NB4 (cell line): ENCODE results near the gene TRPM5.

ENCODE experiments used
- POLR2A ChIP-seq: IDR thresholded peaks from 2 replicates; pipeline ENCODE4 v1.6.1; 2011; ENCODE audit warnings: mild to moderate bottlenecking; ENCODE audit not compliant: insufficient read length; ENCODE audit errors: extremely low read depth
- TF ChIP-seq, protein P1 (sequence below): IDR thresholded peaks from one replicate; pipeline ENCODE4 v1.5.1; 2012; ENCODE audit warnings: low read depth, low read length
- TF ChIP-seq, protein P2 (sequence below): IDR thresholded peaks from 2 replicates; pipeline ENCODE4 v1.6.1; 2011; ENCODE audit warnings: low read depth, low read length

DNA sequence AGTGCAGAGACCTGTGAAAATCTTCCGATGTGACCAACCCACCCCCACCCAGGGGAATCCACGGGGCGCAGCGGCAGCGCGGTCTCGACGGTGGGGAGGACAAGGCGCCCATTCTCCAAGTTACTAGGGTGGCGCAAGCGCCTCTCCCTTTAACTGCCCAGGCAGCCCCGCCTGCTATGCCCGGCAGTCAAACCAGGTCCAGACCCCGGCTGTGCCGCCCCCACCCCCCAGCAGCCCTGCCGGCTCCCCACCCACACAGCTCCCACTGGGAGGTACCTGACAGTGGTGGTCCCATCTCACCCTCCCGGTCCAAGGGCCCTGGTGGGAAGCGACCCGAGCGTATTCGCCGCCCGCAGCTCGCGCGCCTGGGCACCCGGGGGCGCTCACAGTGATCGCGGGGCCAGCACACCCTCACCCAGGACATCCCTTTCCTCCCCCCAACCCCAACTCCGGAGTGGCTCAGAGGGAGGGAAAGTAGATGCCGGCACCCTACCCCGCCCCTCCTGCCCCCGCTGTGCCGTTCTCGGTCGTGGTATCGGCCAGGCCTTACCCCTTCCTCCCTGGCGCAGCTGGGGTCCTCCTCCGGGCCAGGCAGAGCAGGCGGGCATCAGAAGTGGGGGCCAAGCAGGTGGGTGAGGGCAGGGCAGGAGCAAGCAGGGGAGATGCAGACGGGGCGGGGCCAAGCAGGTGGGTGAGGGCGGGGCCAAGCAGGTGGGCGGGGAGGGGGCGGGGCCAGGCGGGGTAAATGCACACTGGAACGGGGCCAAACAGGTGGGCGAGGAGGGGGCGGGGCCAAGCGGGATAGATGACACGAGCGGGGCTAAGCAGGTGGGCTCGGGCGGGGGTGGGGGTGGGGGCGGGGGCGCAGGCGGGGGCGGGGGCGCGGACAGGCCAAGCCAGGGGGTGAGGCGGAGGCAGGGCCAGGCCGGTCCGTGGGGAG is at the start of gene TRPM5:
- TF ChIP-seq, protein P1, sequence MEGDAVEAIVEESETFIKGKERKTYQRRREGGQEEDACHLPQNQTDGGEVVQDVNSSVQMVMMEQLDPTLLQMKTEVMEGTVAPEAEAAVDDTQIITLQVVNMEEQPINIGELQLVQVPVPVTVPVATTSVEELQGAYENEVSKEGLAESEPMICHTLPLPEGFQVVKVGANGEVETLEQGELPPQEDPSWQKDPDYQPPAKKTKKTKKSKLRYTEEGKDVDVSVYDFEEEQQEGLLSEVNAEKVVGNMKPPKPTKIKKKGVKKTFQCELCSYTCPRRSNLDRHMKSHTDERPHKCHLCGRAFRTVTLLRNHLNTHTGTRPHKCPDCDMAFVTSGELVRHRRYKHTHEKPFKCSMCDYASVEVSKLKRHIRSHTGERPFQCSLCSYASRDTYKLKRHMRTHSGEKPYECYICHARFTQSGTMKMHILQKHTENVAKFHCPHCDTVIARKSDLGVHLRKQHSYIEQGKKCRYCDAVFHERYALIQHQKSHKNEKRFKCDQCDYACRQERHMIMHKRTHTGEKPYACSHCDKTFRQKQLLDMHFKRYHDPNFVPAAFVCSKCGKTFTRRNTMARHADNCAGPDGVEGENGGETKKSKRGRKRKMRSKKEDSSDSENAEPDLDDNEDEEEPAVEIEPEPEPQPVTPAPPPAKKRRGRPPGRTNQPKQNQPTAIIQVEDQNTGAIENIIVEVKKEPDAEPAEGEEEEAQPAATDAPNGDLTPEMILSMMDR, result no peak
- no peak for TF ChIP-seq POLR2A
- TF ChIP-seq, protein P2, sequence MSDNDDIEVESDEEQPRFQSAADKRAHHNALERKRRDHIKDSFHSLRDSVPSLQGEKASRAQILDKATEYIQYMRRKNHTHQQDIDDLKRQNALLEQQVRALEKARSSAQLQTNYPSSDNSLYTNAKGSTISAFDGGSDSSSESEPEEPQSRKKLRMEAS, result no peak
